Mesothelial cell of epicardium (in vitro differentiated cells): ENCODE results near the gene CAMK2G. TPM values are rescaled to one million over a fixed set of nuclear protein-coding genes. Genes with fewer than 3 reads are reported as not detected.

Experiments
- DNase-seq, 2 experiments: peaks; one replicate each; pipeline ENCODE4 v3.0.0; 2021; ENCODE audit warnings: low spot score in 2 of 2; ENCODE audit not compliant: unreplicated experiment in 2 of 2
- H3K27ac Mint-ChIP-seq: 2 replicates; pipeline ENCODE4 v1.8.0; 2021; ENCODE audit warnings: mixed read lengths
- H3K27me3 Mint-ChIP-seq: 2 replicates; pipeline ENCODE4 v1.8.0; 2021; ENCODE audit warnings: low read depth, mixed read lengths
- H3K36me3 Mint-ChIP-seq: 2 replicates; pipeline ENCODE4 v1.8.0; 2021; ENCODE audit warnings: mixed read lengths
- H3K4me1 Mint-ChIP-seq: 2 replicates; pipeline ENCODE4 v1.8.0; 2021; ENCODE audit warnings: mixed read lengths
- H3K4me3 Mint-ChIP-seq: 2 replicates; pipeline ENCODE4 v1.8.0; 2021; ENCODE audit warnings: mild to moderate bottlenecking, moderate library complexity, mixed read lengths
- H3K9me3 Mint-ChIP-seq: 2 replicates; pipeline ENCODE4 v1.8.0; 2021; ENCODE audit warnings: mixed read lengths
- CTCF ChIP-seq: fragments of 200-600 bp; sonication (generic); IDR thresholded peaks from one replicate; pipeline ENCODE4 v1.5.0; 2021; ENCODE audit warnings: antibody characterized with exemption; ENCODE audit not compliant: unreplicated experiment
- total RNA-seq: library from RNA; stranded (reverse); gene quantifications from 3 replicates; pipeline ENCODE4 v1.2.1, GENCODE V29; 2021

The CAMK2G gene
- total RNA-seq, 1 donor from 2014 or later, result 28.3 TPM

- Mint-ChIP-seq H3K36me3 (peaks cover 2% of the 10 kb centered on the region), H3K9me3 (no peaks in the 10 kb centered on the region), H3K4me1 (peaks cover 20% of the 10 kb centered on the region), H3K27me3 (peaks cover 2% of the 10 kb centered on the region), H3K4me3 (peak overlapping the region; percentile 74), H3K27ac (no peak overlapping the region)
- no peak for TF ChIP-seq CTCF
- DNase-seq, result no peak
These were observed 2.8 kb downstream of the CAMK2G start for GRCh38 chr10:73871295-73872189.

- H3K27ac Mint-ChIP-seq, result no peak overlapping the region
- TF ChIP-seq CTCF, result no peak
- H3K36me3 Mint-ChIP-seq, result peaks cover 5% of the 10 kb centered on the region
- H3K9me3 Mint-ChIP-seq, result no peaks in the 10 kb centered on the region
- H3K4me3 Mint-ChIP-seq, result no peak overlapping the region
- H3K4me1 Mint-ChIP-seq, result peaks cover 12% of the 10 kb centered on the region
- H3K27me3 Mint-ChIP-seq, result no peaks in the 10 kb centered on the region
- DNase-seq, result no peak
These were observed 5.6 kb downstream of the CAMK2G start for GRCh38 chr10:73868655-73869195.

- Mint-ChIP-seq H3K4me3 (no peak overlapping the region), H3K4me1 (peaks cover 9% of the 10 kb centered on the region), H3K27ac (peak overlapping the region; percentile 6), H3K27me3 (no peaks in the 10 kb centered on the region), H3K9me3 (no peaks in the 10 kb centered on the region), H3K36me3 (peaks cover 5% of the 10 kb centered on the region)
- no peak for TF ChIP-seq CTCF
- no peak for DNase-seq
These were observed 6.3 kb downstream of the CAMK2G start for GRCh38 chr10:73867871-73868631.

GRCh38 chr10:73867126-73867807, 7.1 kb downstream of the CAMK2G start:
- H3K27me3 Mint-ChIP-seq, result no peaks in the 10 kb centered on the region
- no peak for TF ChIP-seq CTCF
- DNase-seq, result no peak
- peaks cover 3% of the 10 kb centered on the region for H3K4me1 Mint-ChIP-seq
- H3K36me3 Mint-ChIP-seq, result peaks cover 5% of the 10 kb centered on the region
- no peaks in the 10 kb centered on the region for H3K9me3 Mint-ChIP-seq
- peak overlapping the region; percentile 6 for H3K27ac Mint-ChIP-seq
- no peak overlapping the region for H3K4me3 Mint-ChIP-seq

- Mint-ChIP-seq H3K9me3 (no peaks in the 10 kb centered on the region), H3K4me1 (peaks cover 3% of the 10 kb centered on the region), H3K27ac (no peak overlapping the region), H3K27me3 (no peaks in the 10 kb centered on the region), H3K36me3 (peaks cover 5% of the 10 kb centered on the region), H3K4me3 (no peak overlapping the region)
- TF ChIP-seq CTCF, result no peak
- no peak for DNase-seq
These were observed 7.7 kb downstream of the CAMK2G start for GRCh38 chr10:73866621-73867020.
